ENCODE data around the gene VSIG10. TPM values are rescaled to one million over a fixed set of nuclear protein-coding genes. Genes with fewer than 3 reads are reported as not detected.

The VSIG10 gene
- total and polyA plus RNA-seq, 2 of the 13 experiments (the other 11 are each of a cell fraction or from before 2014, with no cell fraction given): 25.6 to 42.5 TPM

GRCh38 chr12:118103601-118104382, at the start of gene VSIG10 (continued):
- no peak for TF ChIP-seq ZBTB39 (CRISPR knock-in tag; IDR thresholded peaks at IDR 0.05)
- TF ChIP-seq ZNF557 (CRISPR knock-in tag; IDR thresholded peaks at IDR 0.05): 0 out of 2 replicates have a peak, but pooled peaks have one; percentile 12
- TF ChIP-seq NFIC (IDR thresholded peaks at IDR 0.05; ENCODE audit: low read length): no peak
- peak; percentile 53; the same call in 1 of the 2 replicates for TF ChIP-seq SPEN (CRISPR knock-in tag; IDR thresholded peaks at IDR 0.05; ENCODE audit: low read depth)
- TF ChIP-seq DMAP1 (CRISPR knock-in tag; IDR thresholded peaks at IDR 0.05): 0 out of 2 replicates have a peak, but pooled peaks have one; percentile 18
- TF ChIP-seq ZBTB1 (CRISPR knock-in tag; IDR thresholded peaks at IDR 0.05; ENCODE audit: borderline replicate concordance): no peak
- no peak for TF ChIP-seq NFRKB (IDR thresholded peaks at IDR 0.05)
- no peak for TF ChIP-seq ZZZ3 (CRISPR knock-in tag; IDR thresholded peaks at IDR 0.05; ENCODE audit: borderline replicate concordance)
- no peak for TF ChIP-seq ZNF235 (CRISPR knock-in tag; IDR thresholded peaks at IDR 0.05; ENCODE audit: borderline replicate concordance)
- TF ChIP-seq NAIF1 (CRISPR knock-in tag; IDR thresholded peaks at IDR 0.05; ENCODE audit: borderline replicate concordance): no peak
- peak; percentile 14; the same call in 1 of the 2 replicates for TF ChIP-seq ZNF263 (CRISPR knock-in tag; IDR thresholded peaks at IDR 0.05)
- TF ChIP-seq ZNF570 (CRISPR knock-in tag; IDR thresholded peaks at IDR 0.05; ENCODE audit: borderline replicate concordance): no peak
- no peak; the same call in none of the 2 replicates for TF ChIP-seq HDAC2 (CRISPR knock-in tag; IDR thresholded peaks at IDR 0.05)
- no peak for TF ChIP-seq ATF3 (CRISPR knock-in tag; IDR thresholded peaks at IDR 0.05)
- TF ChIP-seq ZBTB7A (CRISPR knock-in tag; IDR thresholded peaks at IDR 0.05): peak; percentile 37; the same call in 1 of the 2 replicates
- TF ChIP-seq CREM (IDR thresholded peaks at IDR 0.05): no peak
- TF ChIP-seq CREM (CRISPR knock-in tag; IDR thresholded peaks at IDR 0.05): no peak
- TF ChIP-seq, protein P1, sequence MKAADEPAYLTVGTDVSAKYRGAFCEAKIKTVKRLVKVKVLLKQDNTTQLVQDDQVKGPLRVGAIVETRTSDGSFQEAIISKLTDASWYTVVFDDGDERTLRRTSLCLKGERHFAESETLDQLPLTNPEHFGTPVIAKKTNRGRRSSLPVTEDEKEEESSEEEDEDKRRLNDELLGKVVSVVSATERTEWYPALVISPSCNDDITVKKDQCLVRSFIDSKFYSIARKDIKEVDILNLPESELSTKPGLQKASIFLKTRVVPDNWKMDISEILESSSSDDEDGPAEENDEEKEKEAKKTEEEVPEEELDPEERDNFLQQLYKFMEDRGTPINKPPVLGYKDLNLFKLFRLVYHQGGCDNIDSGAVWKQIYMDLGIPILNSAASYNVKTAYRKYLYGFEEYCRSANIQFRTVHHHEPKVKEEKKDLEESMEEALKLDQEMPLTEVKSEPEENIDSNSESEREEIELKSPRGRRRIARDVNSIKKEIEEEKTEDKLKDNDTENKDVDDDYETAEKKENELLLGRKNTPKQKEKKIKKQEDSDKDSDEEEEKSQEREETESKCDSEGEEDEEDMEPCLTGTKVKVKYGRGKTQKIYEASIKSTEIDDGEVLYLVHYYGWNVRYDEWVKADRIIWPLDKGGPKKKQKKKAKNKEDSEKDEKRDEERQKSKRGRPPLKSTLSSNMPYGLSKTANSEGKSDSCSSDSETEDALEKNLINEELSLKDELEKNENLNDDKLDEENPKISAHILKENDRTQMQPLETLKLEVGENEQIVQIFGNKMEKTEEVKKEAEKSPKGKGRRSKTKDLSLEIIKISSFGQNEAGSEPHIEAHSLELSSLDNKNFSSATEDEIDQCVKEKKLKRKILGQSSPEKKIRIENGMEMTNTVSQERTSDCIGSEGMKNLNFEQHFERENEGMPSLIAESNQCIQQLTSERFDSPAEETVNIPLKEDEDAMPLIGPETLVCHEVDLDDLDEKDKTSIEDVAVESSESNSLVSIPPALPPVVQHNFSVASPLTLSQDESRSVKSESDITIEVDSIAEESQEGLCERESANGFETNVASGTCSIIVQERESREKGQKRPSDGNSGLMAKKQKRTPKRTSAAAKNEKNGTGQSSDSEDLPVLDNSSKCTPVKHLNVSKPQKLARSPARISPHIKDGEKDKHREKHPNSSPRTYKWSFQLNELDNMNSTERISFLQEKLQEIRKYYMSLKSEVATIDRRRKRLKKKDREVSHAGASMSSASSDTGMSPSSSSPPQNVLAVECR (CRISPR knock-in tag; IDR thresholded peaks at IDR 0.05; ENCODE audit: borderline replicate concordance): peak; percentile 92
- TF ChIP-seq ZNF382 (CRISPR knock-in tag; IDR thresholded peaks at IDR 0.05; ENCODE audit: borderline replicate concordance): no peak
- no peak for TF ChIP-seq ONECUT2 (CRISPR knock-in tag; IDR thresholded peaks at IDR 0.05)
- TF ChIP-seq, protein P2, sequence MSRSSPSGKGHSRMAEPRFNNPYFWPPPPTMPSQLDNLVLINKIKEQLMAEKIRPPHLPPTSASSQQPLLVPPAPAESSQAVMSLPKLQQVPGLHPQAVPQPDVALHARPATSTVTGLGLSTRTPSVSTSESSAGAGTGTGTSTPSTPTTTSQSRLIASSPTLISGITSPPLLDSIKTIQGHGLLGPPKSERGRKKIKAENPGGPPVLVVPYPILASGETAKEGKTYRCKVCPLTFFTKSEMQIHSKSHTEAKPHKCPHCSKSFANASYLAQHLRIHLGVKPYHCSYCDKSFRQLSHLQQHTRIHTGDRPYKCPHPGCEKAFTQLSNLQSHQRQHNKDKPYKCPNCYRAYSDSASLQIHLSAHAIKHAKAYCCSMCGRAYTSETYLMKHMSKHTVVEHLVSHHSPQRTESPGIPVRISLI (CRISPR knock-in tag; IDR thresholded peaks at IDR 0.05; ENCODE audit: borderline replicate concordance): no peak
- no peak for TF ChIP-seq ZNF737 (CRISPR knock-in tag; IDR thresholded peaks at IDR 0.05; ENCODE audit: borderline replicate concordance)
- TF ChIP-seq ZNF33B (CRISPR knock-in tag; IDR thresholded peaks at IDR 0.05): no peak
- TF ChIP-seq PHF21A (CRISPR knock-in tag; IDR thresholded peaks at IDR 0.05): peak; percentile 72; the same call in 1 of the 2 replicates
